ENCODE results near the gene ARMC3.

DNA sequence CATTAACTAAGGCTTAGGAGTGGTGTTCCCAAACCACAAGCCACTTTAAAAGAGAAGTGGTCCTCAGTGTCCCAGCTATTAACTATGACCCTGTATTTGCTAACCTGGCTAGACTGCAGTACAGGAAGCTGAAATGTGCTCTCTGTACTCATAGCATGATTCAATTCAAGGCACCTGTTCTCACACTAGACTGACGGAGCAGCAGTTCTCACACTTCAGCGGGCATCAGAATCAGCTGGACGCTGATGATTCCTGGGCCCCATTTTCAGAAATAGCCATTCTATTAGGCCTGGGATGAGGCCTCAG lies 143.0 kb downstream of the ARMC3 start:
- no peak for TF ChIP-seq EZH2 (IDR thresholded peaks at IDR 0.05; ENCODE audit: borderline replicate concordance, insufficient read depth, low read depth, low read length, poor library complexity, severe bottlenecking)
- TF ChIP-seq, protein P1, sequence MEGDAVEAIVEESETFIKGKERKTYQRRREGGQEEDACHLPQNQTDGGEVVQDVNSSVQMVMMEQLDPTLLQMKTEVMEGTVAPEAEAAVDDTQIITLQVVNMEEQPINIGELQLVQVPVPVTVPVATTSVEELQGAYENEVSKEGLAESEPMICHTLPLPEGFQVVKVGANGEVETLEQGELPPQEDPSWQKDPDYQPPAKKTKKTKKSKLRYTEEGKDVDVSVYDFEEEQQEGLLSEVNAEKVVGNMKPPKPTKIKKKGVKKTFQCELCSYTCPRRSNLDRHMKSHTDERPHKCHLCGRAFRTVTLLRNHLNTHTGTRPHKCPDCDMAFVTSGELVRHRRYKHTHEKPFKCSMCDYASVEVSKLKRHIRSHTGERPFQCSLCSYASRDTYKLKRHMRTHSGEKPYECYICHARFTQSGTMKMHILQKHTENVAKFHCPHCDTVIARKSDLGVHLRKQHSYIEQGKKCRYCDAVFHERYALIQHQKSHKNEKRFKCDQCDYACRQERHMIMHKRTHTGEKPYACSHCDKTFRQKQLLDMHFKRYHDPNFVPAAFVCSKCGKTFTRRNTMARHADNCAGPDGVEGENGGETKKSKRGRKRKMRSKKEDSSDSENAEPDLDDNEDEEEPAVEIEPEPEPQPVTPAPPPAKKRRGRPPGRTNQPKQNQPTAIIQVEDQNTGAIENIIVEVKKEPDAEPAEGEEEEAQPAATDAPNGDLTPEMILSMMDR (IDR thresholded peaks at IDR 0.05): no peak
